ENCODE measurements around the gene RMND5A.

Gene RMND5A

GRCh38 chr2:86786001-86786536 is 66.0 kb downstream of the RMND5A start:
- no peak overlapping the region for H3K4me3 ChIP-seq (ENCODE audit: low read length)
- H3K9ac ChIP-seq (ENCODE audit: low read length), result no peak overlapping the region
- peaks cover 34% of the 10 kb centered on the region for H3K27me3 ChIP-seq (replicated peaks; ENCODE audit: control insufficient read depth, insufficient read depth, low read length)
- H3K36me3 ChIP-seq (ENCODE audit: control insufficient read depth, insufficient read depth, low read length, severe bottlenecking), result no peaks in the 10 kb centered on the region
- no peak for DNase-seq (ENCODE audit: low read depth)
- H3K9me3 ChIP-seq (ENCODE audit: control insufficient read depth, low read length), result no peaks in the 10 kb centered on the region
- peaks cover 1% of the 10 kb centered on the region for H3K4me1 ChIP-seq (ENCODE audit: control insufficient read depth, insufficient read depth, low read length)

- Histone ChIP-seq H3K4me3 (ENCODE audit: low read length) (no peak overlapping the region), H3K27me3 (replicated peaks; ENCODE audit: control insufficient read depth, insufficient read depth, low read length) (peaks cover 46% of the 10 kb centered on the region), H3K4me1 (ENCODE audit: control insufficient read depth, insufficient read depth, low read length) (peaks cover 6% of the 10 kb centered on the region), H3K36me3 (ENCODE audit: control insufficient read depth, insufficient read depth, low read length, severe bottlenecking) (no peaks in the 10 kb centered on the region), H3K9me3 (ENCODE audit: control insufficient read depth, low read length) (no peaks in the 10 kb centered on the region), H3K9ac (ENCODE audit: low read length) (no peak overlapping the region)
- DNase-seq (ENCODE audit: low read depth), result no peak
Observed at GRCh38 chr2:86787736-86788135, 67.6 kb downstream of the RMND5A start.

DNA sequence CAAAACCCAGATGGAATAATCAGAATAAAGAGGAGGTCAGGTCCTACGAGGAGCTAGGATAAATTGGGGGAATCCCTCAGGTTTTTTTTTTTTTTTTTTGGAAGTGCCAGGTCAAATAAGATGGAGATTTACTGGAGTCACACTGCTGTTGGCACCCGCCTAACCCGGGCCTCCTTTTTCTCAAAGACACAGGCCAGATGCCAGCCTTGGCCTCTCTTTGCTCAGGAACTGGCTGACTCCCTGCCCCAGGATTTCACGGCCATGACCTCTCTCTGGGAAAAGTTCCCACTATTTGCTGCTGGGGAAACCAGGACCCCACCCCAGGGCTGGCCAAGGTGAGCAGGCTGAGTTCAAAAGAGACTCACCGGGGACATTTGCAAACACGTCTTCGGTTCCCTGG is 68.1 kb downstream of the RMND5A start:
- Histone ChIP-seq H3K4me1 (ENCODE audit: control insufficient read depth, insufficient read depth, low read length) (peaks cover 6% of the 10 kb centered on the region), H3K9ac (ENCODE audit: low read length) (no peak overlapping the region), H3K9me3 (ENCODE audit: control insufficient read depth, low read length) (no peaks in the 10 kb centered on the region), H3K27me3 (replicated peaks; ENCODE audit: control insufficient read depth, insufficient read depth, low read length) (peaks cover 50% of the 10 kb centered on the region), H3K36me3 (ENCODE audit: control insufficient read depth, insufficient read depth, low read length, severe bottlenecking) (no peaks in the 10 kb centered on the region), H3K4me3 (ENCODE audit: low read length) (no peak overlapping the region)
- DNase-seq (ENCODE audit: low read depth), result no peak

DNA sequence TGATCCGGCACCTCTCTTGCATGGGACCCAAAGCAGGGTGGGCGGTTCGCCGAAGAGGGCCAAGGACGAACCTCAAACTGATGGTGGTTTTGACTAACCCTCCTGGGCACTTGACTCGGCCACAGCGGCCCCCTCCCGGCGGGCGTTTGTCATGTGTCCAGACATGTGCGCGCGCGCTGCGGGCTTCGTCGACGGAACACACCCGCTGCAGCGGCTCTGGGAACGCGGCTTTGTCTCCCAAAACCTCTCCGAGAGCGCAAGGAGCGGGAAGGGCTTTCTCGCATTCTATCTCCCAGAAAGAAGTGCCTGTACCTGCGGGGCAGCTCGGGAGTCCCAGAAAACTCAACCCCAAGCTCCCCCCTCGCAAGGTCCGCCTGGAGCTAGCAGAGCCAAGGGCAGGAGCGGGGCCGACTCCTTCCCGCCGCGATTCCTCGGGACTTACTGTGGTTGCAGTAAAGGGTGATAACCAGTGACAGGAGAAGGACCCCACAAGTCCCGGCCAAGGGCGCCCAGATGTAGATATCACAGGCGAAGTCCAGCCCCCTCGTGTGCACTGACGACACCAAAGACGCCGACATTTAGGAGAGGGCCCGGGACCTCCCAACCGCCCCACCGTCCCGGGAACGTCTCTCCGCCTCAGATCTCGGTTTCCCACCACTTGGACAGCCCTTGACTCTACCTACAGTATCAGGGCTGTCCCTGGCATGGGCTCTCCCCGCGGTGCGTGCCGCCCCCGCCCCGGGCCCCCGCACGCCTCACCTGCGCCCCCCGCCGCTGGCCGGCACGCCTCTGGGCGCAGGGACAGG is 69.0 kb downstream of the RMND5A start:
- H3K4me3 ChIP-seq (ENCODE audit: low read length), result no peak overlapping the region
- DNase-seq (ENCODE audit: low read depth), result peak; percentile 24

DNA sequence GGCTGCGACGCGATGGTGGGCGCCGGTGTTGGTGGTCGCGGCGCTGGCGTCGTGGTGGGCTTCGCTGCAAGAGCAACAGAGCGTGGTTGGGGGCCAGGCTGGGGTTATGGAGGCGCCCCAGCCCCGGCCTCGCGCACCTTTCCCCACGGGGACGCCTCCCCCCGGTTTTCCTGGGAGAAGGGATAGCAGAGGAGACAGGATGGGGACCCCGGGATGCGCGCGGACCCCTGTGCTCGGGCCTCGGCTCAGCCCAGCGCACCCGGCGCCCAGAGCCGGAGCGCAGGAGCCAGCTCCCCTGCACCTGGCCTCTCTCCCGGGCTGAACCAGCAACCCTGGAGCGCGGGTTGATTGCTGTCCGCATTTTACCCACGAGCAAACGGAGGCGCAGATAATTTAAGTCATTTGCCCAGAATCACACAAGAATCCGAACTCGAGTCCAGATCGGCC is 69.6 kb downstream of the RMND5A start:
- H3K36me3 ChIP-seq (ENCODE audit: control insufficient read depth, insufficient read depth, low read length, severe bottlenecking), result no peaks in the 10 kb centered on the region
- H3K9ac ChIP-seq (ENCODE audit: low read length), result no peak overlapping the region
- H3K4me3 ChIP-seq (ENCODE audit: low read length), result no peak overlapping the region
- peaks cover 2% of the 10 kb centered on the region for H3K9me3 ChIP-seq (ENCODE audit: control insufficient read depth, low read length)
- peaks cover 6% of the 10 kb centered on the region for H3K4me1 ChIP-seq (ENCODE audit: control insufficient read depth, insufficient read depth, low read length)
- H3K27me3 ChIP-seq (replicated peaks; ENCODE audit: control insufficient read depth, insufficient read depth, low read length), result peaks cover 59% of the 10 kb centered on the region
- no peak for DNase-seq (ENCODE audit: low read depth)

More for the DNA sequence above, 69.0 kb downstream of the RMND5A start:
- H3K36me3 ChIP-seq (ENCODE audit: control insufficient read depth, insufficient read depth, low read length, severe bottlenecking), result no peaks in the 10 kb centered on the region
- no peaks in the 10 kb centered on the region for H3K9me3 ChIP-seq (ENCODE audit: control insufficient read depth, low read length)
- no peak overlapping the region for H3K9ac ChIP-seq (ENCODE audit: low read length)
- peaks cover 54% of the 10 kb centered on the region for H3K27me3 ChIP-seq (replicated peaks; ENCODE audit: control insufficient read depth, insufficient read depth, low read length)
- peaks cover 6% of the 10 kb centered on the region for H3K4me1 ChIP-seq (ENCODE audit: control insufficient read depth, insufficient read depth, low read length)

DNA sequence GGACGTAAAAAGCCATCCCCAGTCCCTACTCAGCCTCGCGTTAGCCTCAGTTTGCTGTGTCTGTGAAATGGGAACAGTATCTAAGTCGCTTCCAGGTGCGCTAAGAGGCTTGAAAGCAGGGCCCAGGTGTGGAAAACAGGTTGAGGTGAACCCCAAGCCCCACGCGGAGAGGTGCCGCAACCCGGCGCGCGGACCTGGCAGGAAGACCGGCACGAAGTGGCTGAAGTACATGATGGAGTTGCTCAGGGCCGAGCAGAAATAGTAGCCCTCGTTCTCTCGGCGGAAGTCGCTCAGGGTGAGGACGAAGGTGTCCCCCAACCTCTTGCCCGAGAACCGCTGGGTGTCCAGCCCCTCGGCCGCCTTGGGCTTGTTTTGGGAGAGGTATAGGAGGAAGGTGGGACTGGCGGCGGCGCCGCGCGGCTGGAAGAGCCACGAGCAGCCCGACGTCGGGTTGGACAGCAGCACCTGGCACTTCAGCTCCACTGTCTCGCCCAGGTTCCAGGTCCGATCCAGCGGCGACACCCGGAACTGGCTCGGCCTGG is 70.1 kb downstream of the RMND5A start:
- Histone ChIP-seq H3K9me3 (ENCODE audit: control insufficient read depth, low read length) (peaks cover 7% of the 10 kb centered on the region), H3K4me3 (ENCODE audit: low read length) (no peak overlapping the region), H3K36me3 (ENCODE audit: control insufficient read depth, insufficient read depth, low read length, severe bottlenecking) (no peaks in the 10 kb centered on the region), H3K27me3 (replicated peaks; ENCODE audit: control insufficient read depth, insufficient read depth, low read length) (peaks cover 64% of the 10 kb centered on the region), H3K4me1 (ENCODE audit: control insufficient read depth, insufficient read depth, low read length) (peaks cover 6% of the 10 kb centered on the region), H3K9ac (ENCODE audit: low read length) (no peak overlapping the region)
- DNase-seq (ENCODE audit: low read depth), result no peak

DNA sequence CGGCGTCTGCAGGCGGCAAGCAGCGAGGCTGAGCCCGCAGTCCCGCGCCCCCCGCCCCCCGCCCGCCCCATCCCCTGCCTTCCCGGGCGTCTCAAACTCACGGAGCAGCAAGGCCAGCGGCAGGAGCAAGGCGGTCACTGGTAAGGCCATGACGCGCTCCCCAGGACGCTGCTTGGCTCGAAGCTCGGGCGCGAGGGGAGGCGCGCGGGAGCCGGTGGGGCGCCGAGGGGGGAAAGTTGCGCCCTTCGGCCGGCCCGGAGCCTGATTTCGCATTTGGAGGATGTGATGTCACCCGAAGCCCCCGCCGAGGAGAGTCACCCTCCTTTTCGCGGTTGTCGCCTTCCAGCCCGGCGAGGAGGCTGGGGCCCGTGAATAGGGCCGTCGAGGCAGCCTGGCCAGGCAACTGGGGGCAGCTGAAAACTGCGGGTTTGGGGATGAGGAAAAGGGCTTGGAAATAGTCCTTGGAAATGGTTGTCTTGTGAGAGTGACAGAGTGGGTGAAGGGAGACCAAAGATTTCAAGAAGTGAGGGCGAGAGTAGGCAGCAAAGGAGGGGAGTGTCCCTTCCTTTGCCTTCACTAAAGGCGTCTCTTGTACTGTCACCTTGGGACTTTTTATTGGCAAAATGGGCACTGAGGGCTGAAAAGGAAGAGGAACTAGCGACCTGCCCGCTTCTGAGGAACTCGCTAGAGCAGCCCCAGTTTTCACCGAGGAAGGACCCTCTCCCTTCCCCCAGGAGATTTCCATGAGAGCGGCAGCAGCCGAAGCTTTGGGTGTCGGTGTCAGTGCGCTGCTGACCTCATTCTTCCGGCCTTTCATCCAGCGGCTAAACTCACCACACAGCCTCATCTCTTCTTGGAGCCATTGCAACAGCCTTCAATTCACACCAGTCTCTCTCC is 70.8 kb downstream of the RMND5A start, which contains the start of gene CD8A:
TSS of gene CD8A (minus strand) at position 238 of the 897 bp plus-strand sequence. CDS start at position 150, 88 bp downstream.
- H3K27me3 ChIP-seq (replicated peaks; ENCODE audit: control insufficient read depth, insufficient read depth, low read length), result peaks cover 67% of the 10 kb centered on the region
- peaks cover 14% of the 10 kb centered on the region for H3K9me3 ChIP-seq (ENCODE audit: control insufficient read depth, low read length)
- H3K9ac ChIP-seq (ENCODE audit: low read length), result no peak within 1 kb of the TSS
- peak; percentile 32 for DNase-seq (ENCODE audit: low read depth)
- no peaks in the 10 kb centered on the region for H3K36me3 ChIP-seq (ENCODE audit: control insufficient read depth, insufficient read depth, low read length, severe bottlenecking)
- H3K4me1 ChIP-seq (ENCODE audit: control insufficient read depth, insufficient read depth, low read length), result peaks cover 6% of the 10 kb centered on the region
- H3K4me3 ChIP-seq (ENCODE audit: low read length), result peak within 1 kb of the TSS; percentile 16

- Histone ChIP-seq H3K36me3 (ENCODE audit: control insufficient read depth, insufficient read depth, low read length, severe bottlenecking) (no peaks in the 10 kb centered on the region), H3K9me3 (ENCODE audit: control insufficient read depth, low read length) (peaks cover 20% of the 10 kb centered on the region), H3K9ac (ENCODE audit: low read length) (no peak overlapping the region), H3K4me3 (ENCODE audit: low read length) (no peak overlapping the region), H3K4me1 (ENCODE audit: control insufficient read depth, insufficient read depth, low read length) (peaks cover 6% of the 10 kb centered on the region), H3K27me3 (replicated peaks; ENCODE audit: control insufficient read depth, insufficient read depth, low read length) (peaks cover 63% of the 10 kb centered on the region)
- no peak for DNase-seq (ENCODE audit: low read depth)
Observed at GRCh38 chr2:86791573-86791972, 71.5 kb downstream of the RMND5A start.

- Histone ChIP-seq H3K27me3 (replicated peaks; ENCODE audit: control insufficient read depth, insufficient read depth, low read length) (peaks cover 54% of the 10 kb centered on the region), H3K9me3 (ENCODE audit: control insufficient read depth, low read length) (peaks cover 33% of the 10 kb centered on the region), H3K36me3 (ENCODE audit: control insufficient read depth, insufficient read depth, low read length, severe bottlenecking) (no peaks in the 10 kb centered on the region), H3K4me1 (ENCODE audit: control insufficient read depth, insufficient read depth, low read length) (peaks cover 6% of the 10 kb centered on the region), H3K4me3 (ENCODE audit: low read length) (no peak overlapping the region), H3K9ac (ENCODE audit: low read length) (no peak overlapping the region)
- no peak for DNase-seq (ENCODE audit: low read depth)
Observed at GRCh38 chr2:86793752-86794151, 73.7 kb downstream of the RMND5A start.

- H3K4me3 ChIP-seq (ENCODE audit: low read length), result no peak overlapping the region
- no peaks in the 10 kb centered on the region for H3K36me3 ChIP-seq (ENCODE audit: control insufficient read depth, insufficient read depth, low read length, severe bottlenecking)
- DNase-seq (ENCODE audit: low read depth), result no peak
- no peak overlapping the region for H3K9ac ChIP-seq (ENCODE audit: low read length)
- H3K9me3 ChIP-seq (ENCODE audit: control insufficient read depth, low read length), result peaks cover 33% of the 10 kb centered on the region
- peaks cover 6% of the 10 kb centered on the region for H3K4me1 ChIP-seq (ENCODE audit: control insufficient read depth, insufficient read depth, low read length)
- H3K27me3 ChIP-seq (replicated peaks; ENCODE audit: control insufficient read depth, insufficient read depth, low read length), result peaks cover 48% of the 10 kb centered on the region
Observed at GRCh38 chr2:86794861-86795260, 74.8 kb downstream of the RMND5A start.
